Cardiac fibroblast (primary cell): ENCODE data around the gene MYCBPAP.
A peak's percentile ranks its signal among the peaks of the same experiment; 100 is the strongest.
"Not testable (repeated sequence)": the region's sequence is repeated elsewhere in the genome, so short reads cannot be mapped to it uniquely, and the experiment has no call there.

Source experiments
- DNase-seq, 2 donors: peaks; one replicate each; pipeline versions ENCODE4 v3.0.0 to v3.0.0-alpha.2; 2010; ENCODE audit warnings: low read depth in 2 of 2
- H3K4me3 ChIP-seq, 2 donors: replicated peaks in 1 of 2; 1 replicate in 1 of 2; 2 replicates in 1 of 2; pipeline ENCODE4 v1.5.1; 2011; ENCODE audit warnings: low read depth in 2 of 2, low read length in 2 of 2, mild to moderate bottlenecking in 2 of 2, moderate library complexity in 1 of 2
- TF ChIP-seq, protein P1 (sequence below): IDR thresholded peaks from one replicate; pipeline ENCODE4 v1.5.1; 2011; ENCODE audit warnings: low read depth, mild to moderate bottlenecking, low read length, inconsistent platforms

MYCBPAP gene

DNA sequence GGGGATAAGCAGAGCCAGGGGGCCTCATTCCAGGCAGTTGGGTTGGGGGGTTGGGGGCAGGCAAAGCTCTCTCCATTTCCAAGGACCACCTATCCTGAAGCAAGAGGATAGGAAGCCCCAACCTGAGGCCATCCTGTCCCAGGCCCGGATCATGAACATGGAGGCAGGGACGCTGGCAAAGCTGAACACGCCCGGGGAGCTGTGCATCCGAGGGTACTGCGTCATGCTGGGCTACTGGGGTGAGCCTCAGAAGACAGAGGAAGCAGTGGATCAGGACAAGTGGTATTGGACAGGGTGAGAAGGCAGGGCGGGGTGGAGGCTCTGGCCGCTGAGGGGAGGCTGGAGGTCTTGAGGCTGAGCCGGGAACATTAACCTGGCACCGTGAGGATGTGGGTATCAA is 36.0 kb upstream of the MYCBPAP start:
- DNase-seq, result no peak
- no peak overlapping the region for H3K4me3 ChIP-seq
- TF ChIP-seq, protein P1, sequence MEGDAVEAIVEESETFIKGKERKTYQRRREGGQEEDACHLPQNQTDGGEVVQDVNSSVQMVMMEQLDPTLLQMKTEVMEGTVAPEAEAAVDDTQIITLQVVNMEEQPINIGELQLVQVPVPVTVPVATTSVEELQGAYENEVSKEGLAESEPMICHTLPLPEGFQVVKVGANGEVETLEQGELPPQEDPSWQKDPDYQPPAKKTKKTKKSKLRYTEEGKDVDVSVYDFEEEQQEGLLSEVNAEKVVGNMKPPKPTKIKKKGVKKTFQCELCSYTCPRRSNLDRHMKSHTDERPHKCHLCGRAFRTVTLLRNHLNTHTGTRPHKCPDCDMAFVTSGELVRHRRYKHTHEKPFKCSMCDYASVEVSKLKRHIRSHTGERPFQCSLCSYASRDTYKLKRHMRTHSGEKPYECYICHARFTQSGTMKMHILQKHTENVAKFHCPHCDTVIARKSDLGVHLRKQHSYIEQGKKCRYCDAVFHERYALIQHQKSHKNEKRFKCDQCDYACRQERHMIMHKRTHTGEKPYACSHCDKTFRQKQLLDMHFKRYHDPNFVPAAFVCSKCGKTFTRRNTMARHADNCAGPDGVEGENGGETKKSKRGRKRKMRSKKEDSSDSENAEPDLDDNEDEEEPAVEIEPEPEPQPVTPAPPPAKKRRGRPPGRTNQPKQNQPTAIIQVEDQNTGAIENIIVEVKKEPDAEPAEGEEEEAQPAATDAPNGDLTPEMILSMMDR, result no peak

DNA sequence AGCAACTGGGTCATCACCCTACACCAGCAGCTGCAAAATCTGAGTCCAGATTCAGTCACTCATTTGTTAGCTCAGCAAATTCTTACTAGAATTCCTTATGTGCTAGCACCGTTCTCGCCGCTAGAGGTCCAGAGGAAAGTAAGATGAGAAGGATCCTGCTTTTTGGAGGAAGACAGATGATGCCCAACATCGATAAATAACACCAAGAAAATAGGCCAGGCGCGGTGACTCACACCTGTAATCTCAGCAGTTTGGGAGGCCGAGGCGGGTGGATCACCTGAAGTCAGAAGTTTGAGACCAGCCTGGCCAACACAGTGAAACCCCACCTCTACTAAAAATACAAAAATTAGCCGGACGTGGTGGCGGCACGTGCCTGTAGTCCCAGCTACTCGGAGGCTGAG is 35.5 kb upstream of the MYCBPAP start:
- TF ChIP-seq, protein P1, result peak; percentile 25
- not testable (repeated sequence) for H3K4me3 ChIP-seq
- peak; percentile 28 to 29 for DNase-seq

DNA sequence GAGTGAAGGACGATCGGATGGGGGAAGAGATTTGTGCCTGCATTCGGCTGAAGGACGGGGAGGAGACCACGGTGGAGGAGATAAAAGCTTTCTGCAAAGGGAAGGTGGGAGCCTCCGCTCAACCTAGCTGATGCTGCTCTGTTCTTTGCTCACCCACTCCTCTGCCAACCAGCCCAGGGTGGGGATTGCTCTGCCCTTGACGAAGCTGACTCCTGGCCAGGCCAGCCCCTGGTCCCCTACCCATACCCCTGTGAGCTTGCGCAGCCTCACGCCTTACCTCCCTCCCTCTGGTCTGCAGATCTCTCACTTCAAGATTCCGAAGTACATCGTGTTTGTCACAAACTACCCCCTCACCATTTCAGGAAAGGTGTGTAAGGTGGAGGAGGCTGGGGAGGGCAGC is 34.3 kb upstream of the MYCBPAP start:
- TF ChIP-seq, protein P1, result no peak
- H3K4me3 ChIP-seq, result no peak overlapping the region
- no peak for DNase-seq

DNA sequence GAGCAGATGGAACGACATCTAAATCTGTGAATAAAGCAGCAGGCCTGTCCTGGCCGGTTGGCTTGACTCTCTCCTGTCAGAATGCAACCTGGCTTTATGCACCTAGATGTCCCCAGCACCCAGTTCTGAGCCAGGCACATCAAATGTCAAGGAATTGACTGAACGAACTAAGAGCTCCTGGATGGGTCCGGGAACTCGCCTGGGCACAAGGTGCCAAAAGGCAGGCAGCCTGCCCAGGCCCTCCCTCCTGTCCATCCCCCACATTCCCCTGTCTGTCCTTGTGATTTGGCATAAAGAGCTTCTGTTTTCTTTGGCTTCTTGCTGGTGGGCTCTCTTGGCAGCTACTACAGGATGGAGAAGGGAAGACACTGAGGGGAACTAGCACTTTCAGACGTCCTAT is 33.7 kb upstream of the MYCBPAP start:
- TF ChIP-seq, protein P1, result no peak
- no peak for DNase-seq
- no peak overlapping the region for H3K4me3 ChIP-seq

DNA sequence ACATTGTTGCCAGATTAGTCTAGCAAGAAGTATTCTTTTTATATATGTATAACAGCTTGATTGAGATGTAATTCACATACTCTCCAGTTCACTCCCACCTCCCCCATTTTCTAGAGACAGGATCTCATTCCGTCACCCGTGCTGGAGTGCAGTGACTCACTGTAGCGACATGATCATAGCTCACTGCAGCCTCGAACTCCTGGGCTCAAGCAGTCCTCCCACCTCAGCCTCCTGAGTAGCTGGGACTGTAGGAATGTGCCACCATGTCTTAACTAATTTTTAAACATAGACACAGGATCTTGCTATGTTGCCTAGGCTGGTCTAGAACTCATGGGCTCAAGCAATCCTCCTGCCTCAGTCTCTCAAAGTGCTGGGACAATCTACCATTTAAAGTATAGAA is 32.9 kb upstream of the MYCBPAP start:
- H3K4me3 ChIP-seq, result no peak overlapping the region
- DNase-seq, result no peak
- TF ChIP-seq, protein P1, result no peak

DNA sequence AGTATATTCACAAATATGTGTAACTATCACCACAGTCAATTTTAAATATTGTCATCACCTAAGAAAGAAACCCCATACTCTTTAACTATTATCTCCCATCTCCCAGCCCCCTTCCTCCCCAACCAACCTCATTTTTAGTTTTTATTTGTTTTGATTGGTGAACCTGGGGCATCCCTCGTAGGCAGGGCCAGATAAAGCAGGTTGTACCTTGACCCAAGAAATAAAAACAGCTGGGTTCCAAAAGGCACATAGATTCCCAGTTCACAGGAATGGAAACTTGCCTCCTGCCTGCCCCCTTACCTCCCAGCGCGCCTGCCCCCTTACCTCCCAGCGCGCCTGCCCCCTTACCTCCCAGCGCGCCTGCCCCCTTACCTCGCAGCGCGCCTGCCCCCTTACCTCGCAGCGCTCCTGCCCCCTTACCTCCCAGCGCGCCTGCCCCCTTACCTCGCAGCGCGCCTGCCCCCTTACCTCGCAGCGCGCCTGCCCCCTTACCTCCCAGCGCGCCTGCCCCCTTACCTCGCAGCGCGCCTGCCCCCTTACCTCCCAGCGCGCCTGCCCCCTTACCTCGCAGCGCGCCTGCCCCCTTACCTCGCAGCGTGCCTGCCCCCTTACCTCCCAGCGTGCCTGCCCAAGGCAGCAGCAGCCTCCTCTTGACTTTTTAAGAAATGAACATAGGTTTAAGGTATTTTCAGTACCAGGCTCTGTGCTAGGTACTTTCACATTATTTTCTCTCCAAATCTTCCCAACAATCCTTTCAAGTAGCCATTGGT is 32.3 kb upstream of the MYCBPAP start:
- DNase-seq, H3K4me3 ChIP-seq: not testable (repeated sequence)

DNA sequence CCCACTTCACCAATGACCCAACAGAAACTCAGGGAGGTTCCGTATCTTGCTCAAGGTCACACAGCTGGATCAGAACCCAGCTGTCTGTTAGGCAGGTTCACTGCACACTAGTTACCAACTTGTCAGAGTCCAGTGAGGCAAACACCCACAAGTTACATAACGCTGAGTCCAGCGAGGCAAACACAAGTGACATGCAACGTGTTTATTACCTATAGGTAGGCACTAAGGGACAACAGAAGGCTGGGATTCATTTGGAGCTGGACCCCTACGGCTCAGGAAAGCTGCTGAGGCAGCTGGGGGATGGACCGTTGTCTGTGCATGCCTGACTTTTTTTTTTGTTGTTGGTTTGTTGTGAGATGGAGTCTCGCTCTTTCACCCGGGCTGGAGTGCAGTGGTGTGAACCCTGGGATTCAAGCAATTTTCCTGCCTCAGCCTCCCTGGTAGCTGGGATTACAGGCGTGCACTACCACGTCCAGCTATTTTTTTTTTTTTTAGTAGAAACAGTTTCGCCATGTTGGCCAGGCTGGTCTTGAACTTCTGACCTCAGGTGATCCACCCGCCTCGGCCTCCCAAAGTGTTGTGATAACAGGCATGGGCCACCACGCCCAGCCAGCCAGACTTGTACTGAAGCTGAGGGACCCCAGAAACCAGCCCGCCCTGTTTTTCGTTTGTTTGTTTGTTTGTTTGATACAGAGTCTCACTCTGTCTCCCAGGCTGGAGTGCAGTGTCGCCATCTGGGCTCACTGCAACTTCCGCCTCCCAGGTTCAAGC is 31.5 kb upstream of the MYCBPAP start:
- TF ChIP-seq, protein P1, result no peak
- DNase-seq, result no peak
- no peak overlapping the region for H3K4me3 ChIP-seq
